Adrenal gland (tissue), 12 donors: ENCODE measurements around the gene RHOB. TPM values are rescaled to one million over a fixed set of nuclear protein-coding genes. Genes with fewer than 3 reads are reported as not detected.

Experiments
- DNase-seq, 7 donors: peaks; one replicate each; pipeline ENCODE4 v3.0.0-alpha.2; 2019 to 2020
- H3K27ac ChIP-seq, 5 donors: fragments of 200-600 bp; sonication (generic) in 4 of 5; 1 replicate in 3 of 5; 2 replicates in 2 of 5; pipeline versions ENCODE4 v1.5.1 to v1.8.0; 2016 to 2020; ENCODE audit warnings: mild to moderate bottlenecking in 1 of 5
- H3K27me3 ChIP-seq: fragments of 200-600 bp; 2 replicates; pipeline ENCODE4 v1.8.0; 2021
- H3K36me3 ChIP-seq, 2 donors: fragments of 200-600 bp; replicated peaks in 1 of 2; 1 replicate in 1 of 2; 2 replicates in 1 of 2; pipeline versions ENCODE4 v1.5.1 to v1.8.0; 2018 to 2022
- H3K4me1 ChIP-seq, 2 donors: fragments of 200-600 bp; replicated peaks in 1 of 2; 1 replicate in 1 of 2; 2 replicates in 1 of 2; pipeline versions ENCODE4 v1.5.1 to v1.8.0; 2018 to 2021
- H3K4me3 ChIP-seq, 4 donors: fragments of 200-600 bp; sonication (generic) in 3 of 4; one replicate each; pipeline ENCODE4 v1.5.1; 2016 to 2018
- H3K9me3 ChIP-seq, 3 donors: fragments of 200-600 bp; sonication (generic) in 1 of 3; replicated peaks in 1 of 3; 1 replicate in 2 of 3; 2 replicates in 1 of 3; pipeline versions ENCODE4 v1.5.1 to v1.8.0; 2016 to 2021
- CTCF ChIP-seq, 6 experiments: fragments of 450-650 bp in 4 of 6; fragments of 200-600 bp in 2 of 6; sonication (generic) in 1 of 6; IDR thresholded peaks; 1 replicate in 5 of 6; 2 replicates in 1 of 6; pipeline versions ENCODE4 v1.5.1 to v1.8.0; 2016 to 2021; ENCODE audit warnings: antibody characterized with exemption in 6 of 6, mild to moderate bottlenecking in 2 of 6, moderate library complexity in 1 of 6
- POLR2A ChIP-seq, 2 donors: fragments of 450-650 bp; IDR thresholded peaks; one replicate each; pipeline ENCODE4 v1.6.1; 2017; ENCODE audit warnings: antibody characterized with exemption in 2 of 2, mild to moderate bottlenecking in 2 of 2, moderate library complexity in 1 of 2
- WGBS, 4 donors: extraction: QIAGEN DNeasy Blood & Tissue Kit in 2 of 4; methylation state at CpG; one replicate each; pipeline versions ENCODE4 v1.1.5 to v1.1.7; 2013 to 2017; 5-methylcytosine and 5-hydroxymethylcytosine counted together
- intact Hi-C, 2 donors: fragments of 100-400 bp; cut with DNase I; formaldehyde crosslinking; loops; one replicate each; pipeline versions ENCODE4 v1.14.1 to v1.15.0; 2022 to 2023
- polyA plus RNA-seq, 3 donors: library from polyadenylated mRNA; stranded (reverse); fragments of 200-250 nt in 2 of 3; fragments of 350-450 nt in 1 of 3; fragmentation: Illumina TruSeq in 1 of 3; extraction: RNeasy Lipid Tissue Mini Kit (QIAGEN cat#74804) in 1 of 3; gene quantifications; one replicate each; pipeline ENCODE4 v1.2.3, GENCODE V29; 2013 to 2014
- total RNA-seq, 9 donors: library from RNA; depleted of rRNA in 4 of 9; stranded (reverse); fragments of >200 nt in 4 of 9; fragments of 120-200 nt in 1 of 9; fragmentation: NEBNext Ultra II Directional in 1 of 9; extraction: Animal tissue kit (Norgen Biotek cat#: 25700) in 1 of 9; gene quantifications; one replicate each; pipeline versions ENCODE4 v1.1.0 to v1.2.4, GENCODE V29; 2013 to 2023
- donor health status: healthy with polysubstance abuse.
- donor health status: Bipolar disorder and iron deficiency.
- donor health status: DM: yes; HTN: yes; CAD: no.
- donor health status: DM: no; HTN: no; CAD: no.
- donor health status: DM: no; HTN: no; CAD: no.
- donor health status: DM: yes; HTN: yes; CAD: no.

Gene RHOB
- total and polyA plus RNA-seq, 12 donors, result 130 to 1,281 (median 417) TPM

GRCh38 chr2:20404950-20405349 is 41.9 kb upstream of the RHOB start:
- H3K27ac ChIP-seq, result no peak overlapping the region
- 90 to 95% (median 92%) methylated on average over 2 of the region's 2 CpGs for WGBS, 4 donors
- H3K36me3 ChIP-seq, result no peaks in the 10 kb centered on the region
- H3K4me3 ChIP-seq, result no peak overlapping the region
- peak in 1 of 7 donors; percentile 1 for DNase-seq
- H3K9me3 ChIP-seq, result peaks cover 0 to 17% (median 13%) of the 10 kb centered on the region in 3 donors
- intact Hi-C loops, result no loop called here
- TF ChIP-seq POLR2A (IDR thresholded peaks at IDR 0.05) (no peak), CTCF (IDR thresholded peaks at IDR 0.05) (no peak)
- no peaks in the 10 kb centered on the region for H3K4me1 ChIP-seq
- no peaks in the 10 kb centered on the region for H3K27me3 ChIP-seq

- H3K9me3 ChIP-seq, result peaks cover 0 to 18% (median 13%) of the 10 kb centered on the region in 3 donors
- no peak overlapping the region for H3K27ac ChIP-seq
- H3K27me3 ChIP-seq, result no peaks in the 10 kb centered on the region
- H3K4me3 ChIP-seq, result no peak overlapping the region
- TF ChIP-seq POLR2A (IDR thresholded peaks at IDR 0.05), result no peak
- TF ChIP-seq CTCF (IDR thresholded peaks at IDR 0.05), result no peak
- no peak for DNase-seq
- H3K4me1 ChIP-seq, result no peaks in the 10 kb centered on the region
- H3K36me3 ChIP-seq, result no peaks in the 10 kb centered on the region
- intact Hi-C loops, result no loop called here
Observed at GRCh38 chr2:20409039-20409438, 37.8 kb upstream of the RHOB start.

- peaks cover 0 to 18% (median 13%) of the 10 kb centered on the region in 3 donors for H3K9me3 ChIP-seq
- H3K27ac ChIP-seq, result no peak overlapping the region
- H3K36me3 ChIP-seq, result no peaks in the 10 kb centered on the region
- no peak overlapping the region for H3K4me3 ChIP-seq
- no peaks in the 10 kb centered on the region for H3K27me3 ChIP-seq
- H3K4me1 ChIP-seq, result no peaks in the 10 kb centered on the region
- TF ChIP-seq CTCF (IDR thresholded peaks at IDR 0.05) (no peak), POLR2A (IDR thresholded peaks at IDR 0.05) (no peak)
- 72 to 86% (median 82%) methylated on average over 4 to 5 of the region's 5 CpGs for WGBS, 4 donors
- peak in 1 of 7 donors; percentile 39 for DNase-seq
- intact Hi-C loops, result no loop called here
Observed at GRCh38 chr2:20410556-20411277, 36.2 kb upstream of the RHOB start.

- no peaks in the 10 kb centered on the region for H3K27me3 ChIP-seq
- H3K4me1 ChIP-seq, result no peaks in the 10 kb centered on the region
- no peak overlapping the region for H3K27ac ChIP-seq
- 18 to 67% (median 21%) methylated on average over 1 to 3 of the region's 3 CpGs for WGBS, 4 donors
- TF ChIP-seq CTCF (IDR thresholded peaks at IDR 0.05) (peak; percentile 66 to 88 (median 83)), POLR2A (IDR thresholded peaks at IDR 0.05) (no peak)
- peak; percentile 77 to 94 (median 90) for DNase-seq
- no peak overlapping the region for H3K4me3 ChIP-seq
- intact Hi-C loops, result no loop called here
- H3K9me3 ChIP-seq, result peaks cover 0 to 18% (median 13%) of the 10 kb centered on the region in 3 donors
- H3K36me3 ChIP-seq, result no peaks in the 10 kb centered on the region
Observed at GRCh38 chr2:20411361-20411894, 35.4 kb upstream of the RHOB start.
